GM12878 (cell line): Measurements from ENCODE around the gene FMN2.

Source experiments
- CHD2 ChIP-seq: IDR thresholded peaks from 2 replicates; pipeline ENCODE4 v1.6.1; 2011; ENCODE audit warnings: low read depth, low read length, improper control_type of control experiment, borderline replicate concordance
- CHD4 ChIP-seq: fragments of 200-600 bp; sonication (generic); IDR thresholded peaks from 2 replicates; pipeline ENCODE4 v1.6.1; 2016; ENCODE audit warnings: mild to moderate bottlenecking
- CREB1 ChIP-seq: IDR thresholded peaks from 2 replicates; pipeline ENCODE4 v1.6.1; 2012; ENCODE audit warnings: low read depth, mild to moderate bottlenecking, inconsistent platforms
- DPF2 ChIP-seq: fragments of 450-650 bp; IDR thresholded peaks from 2 replicates; pipeline ENCODE4 v1.6.1; 2017; ENCODE audit warnings: mild to moderate bottlenecking
- RAD21 ChIP-seq: IDR thresholded peaks from 2 replicates; pipeline ENCODE4 v1.6.1; 2011; ENCODE audit warnings: mild to moderate bottlenecking, low read depth, low read length, moderate library complexity; ENCODE audit not compliant: insufficient read depth
- TAF1 ChIP-seq: IDR thresholded peaks from 2 replicates; pipeline ENCODE4 v1.6.1; 2011; ENCODE audit warnings: mild to moderate bottlenecking, low read depth, low read length, borderline replicate concordance
- TF ChIP-seq, protein P1 (sequence below), 3 experiments: IDR thresholded peaks in 2 of 3; conservative IDR thresholded peaks in 1 of 3; 2 replicates each; pipeline ENCODE4 v1.5.1; 2011; ENCODE audit warnings: low read depth in 3 of 3, low read length in 3 of 3, mild to moderate bottlenecking in 3 of 3, control low read depth in 2 of 3, moderate library complexity in 2 of 3, inconsistent platforms in 1 of 3, mixed read lengths in 1 of 3; ENCODE audit not compliant: control insufficient read depth in 2 of 3, insufficient read depth in 1 of 3; ENCODE audit errors: extremely low read depth in 1 of 3

DNA sequence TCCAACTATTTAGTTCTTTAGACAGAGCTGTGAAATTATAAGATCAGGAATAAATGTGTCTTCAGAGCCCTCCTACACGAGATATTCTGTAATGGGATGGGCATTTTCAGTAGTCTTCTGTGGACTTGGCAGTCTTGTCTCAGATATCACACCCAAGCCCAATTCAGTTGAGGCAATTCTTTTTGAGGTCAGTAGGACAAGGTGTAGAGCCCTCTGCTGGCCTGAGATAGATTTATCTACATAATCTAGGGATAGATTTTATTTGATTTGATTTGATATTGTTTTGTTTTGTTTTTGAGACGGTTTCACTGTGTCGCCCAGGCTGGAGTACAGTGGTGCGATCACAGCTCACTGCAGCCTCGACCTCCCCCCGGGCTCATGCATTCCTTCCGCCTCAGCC lies 77.5 kb downstream of the FMN2 start:
- TF ChIP-seq, protein P1, sequence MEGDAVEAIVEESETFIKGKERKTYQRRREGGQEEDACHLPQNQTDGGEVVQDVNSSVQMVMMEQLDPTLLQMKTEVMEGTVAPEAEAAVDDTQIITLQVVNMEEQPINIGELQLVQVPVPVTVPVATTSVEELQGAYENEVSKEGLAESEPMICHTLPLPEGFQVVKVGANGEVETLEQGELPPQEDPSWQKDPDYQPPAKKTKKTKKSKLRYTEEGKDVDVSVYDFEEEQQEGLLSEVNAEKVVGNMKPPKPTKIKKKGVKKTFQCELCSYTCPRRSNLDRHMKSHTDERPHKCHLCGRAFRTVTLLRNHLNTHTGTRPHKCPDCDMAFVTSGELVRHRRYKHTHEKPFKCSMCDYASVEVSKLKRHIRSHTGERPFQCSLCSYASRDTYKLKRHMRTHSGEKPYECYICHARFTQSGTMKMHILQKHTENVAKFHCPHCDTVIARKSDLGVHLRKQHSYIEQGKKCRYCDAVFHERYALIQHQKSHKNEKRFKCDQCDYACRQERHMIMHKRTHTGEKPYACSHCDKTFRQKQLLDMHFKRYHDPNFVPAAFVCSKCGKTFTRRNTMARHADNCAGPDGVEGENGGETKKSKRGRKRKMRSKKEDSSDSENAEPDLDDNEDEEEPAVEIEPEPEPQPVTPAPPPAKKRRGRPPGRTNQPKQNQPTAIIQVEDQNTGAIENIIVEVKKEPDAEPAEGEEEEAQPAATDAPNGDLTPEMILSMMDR (IDR thresholded peaks at IDR 0.05 in 2 of 3, conservative IDR thresholded peaks at IDR 0.05 in 1 of 3; ENCODE audit: control insufficient read depth in 2 of 3, extremely low read depth in 1 of 3, insufficient read depth in 1 of 3, low read depth in 3 of 3, low read length in 3 of 3): peak in 2 of 3 experiments; percentile 6 to 12; a peak in 2 of 6 replicates
- TF ChIP-seq CHD4: no peak
- TF ChIP-seq TAF1: no peak
- no peak for TF ChIP-seq CHD2
- TF ChIP-seq DPF2: no peak
- no peak for TF ChIP-seq CREB1
- TF ChIP-seq RAD21: no peak
